HCT116 (cell line): Measurements from ENCODE around the gene GTF2IRD1. TPM values are rescaled to one million over a fixed set of nuclear protein-coding genes. Genes with fewer than 3 reads are reported as not detected.

Experiments used
- ATAC-seq: fragments of 200-7000 bp; cut with Tn5 transposase; 2 replicates; pipeline ENCODE4 v1.9.1; 2020; ENCODE audit warnings: mild to moderate bottlenecking, moderate library complexity
- BruUV-seq: library from RNA; stranded (reverse); fragments of 400-500 nt; replicated peaks from 2 replicates; lab custom pipeline; 2021; lab: Mats Ljungman, UMichigan
- CTCF ChIA-PET: fragments of 300-600 bp; sonication (Branson Sonifier 250); formaldehyde crosslinking; loops from one replicate; lab custom pipeline; 2021; ENCODE audit warnings: antibody characterized with exemption; lab: Charles Lee
- POLR2A ChIA-PET: fragments of 300-600, 350-600 bp; sonication (Branson Sonifier 250); formaldehyde crosslinking; loops from one replicate; lab custom pipeline; 2021; ENCODE audit warnings: antibody characterized with exemption; lab: Charles Lee
- RAD21 ChIA-PET, 2 experiments: fragments of 300-600 bp; sonication (Branson Sonifier 250); formaldehyde crosslinking; loops; one replicate each; lab custom pipeline; 2023; ENCODE audit warnings: low total read pairs in 2 of 2; ENCODE audit not compliant: uncharacterized antibody in 2 of 2, unreplicated experiment in 2 of 2, low non-redundant PET in 1 of 2; lab: Charles Lee
- DNase-seq: peaks from one replicate; pipeline ENCODE4 v3.0.0-alpha.2; 2010; ENCODE audit warnings: low read depth, low spot score
- H2AFZ ChIP-seq: fragments of 200-600 bp; shearing (Covaris generic), sonication (generic); 2 replicates; pipeline ENCODE4 v1.6.1; 2017; ENCODE audit warnings: low read depth, mixed run types, mixed read lengths, antibody characterized with exemption, low read length; ENCODE audit not compliant: poor library complexity, severe bottlenecking
- H3K27ac ChIP-seq: 2 replicates; pipeline ENCODE4 v1.5.1; 2012; ENCODE audit warnings: low read depth, low read length
- H3K27me3 ChIP-seq: fragments of 200-600 bp; sonication (generic); 2 replicates; pipeline ENCODE4 v1.6.1; 2016; ENCODE audit warnings: mixed run types, low read length, mixed read lengths; ENCODE audit not compliant: insufficient read depth
- H3K36me3 ChIP-seq, 2 experiments: fragments of 200-500 bp in 1 of 2; fragments of 200-600 bp in 1 of 2; sonication (Bioruptor generic) in 1 of 2; sonication (generic) in 1 of 2; 2 replicates each; pipeline versions ENCODE4 v1.5.1 to v1.6.1; 2014 to 2016; ENCODE audit warnings: low read length in 2 of 2, inconsistent platforms in 1 of 2, mixed read lengths in 1 of 2, mixed run types in 1 of 2; ENCODE audit not compliant: insufficient read depth in 2 of 2, control insufficient read depth in 1 of 2
- H3K4me1 ChIP-seq, 2 experiments: fragments of 200-600 bp in 1 of 2; sonication (generic) in 1 of 2; 2 replicates each; pipeline versions ENCODE4 v1.5.1 to v1.6.1; 2012 to 2017; ENCODE audit warnings: low read length in 2 of 2, inconsistent platforms in 1 of 2, mild to moderate bottlenecking in 1 of 2, mixed read lengths in 1 of 2, mixed run types in 1 of 2, moderate library complexity in 1 of 2; ENCODE audit not compliant: insufficient read depth in 2 of 2, control insufficient read depth in 1 of 2
- H3K4me2 ChIP-seq: fragments of 200-600 bp; sonication (generic); 2 replicates; pipeline ENCODE4 v1.6.1; 2017; ENCODE audit warnings: mixed run types, low read length, mixed read lengths
- H3K4me3 ChIP-seq, 2 experiments: fragments of 200-600 bp in 1 of 2; sonication (generic) in 1 of 2; replicated peaks in 1 of 2; 2 replicates each; pipeline ENCODE4 v1.5.1; 2011 to 2016; ENCODE audit warnings: low read length in 2 of 2, control low read depth in 1 of 2, low read depth in 1 of 2, mild to moderate bottlenecking in 1 of 2, mixed read lengths in 1 of 2, mixed run types in 1 of 2
- H3K79me2 ChIP-seq: fragments of 200-600 bp; sonication (generic); 2 replicates; pipeline ENCODE4 v1.6.1; 2017; ENCODE audit warnings: mild to moderate bottlenecking, mixed run types, low read length, moderate library complexity, mixed read lengths; ENCODE audit not compliant: insufficient read depth
- H3K9ac ChIP-seq: fragments of 200-600 bp; sonication (generic); 2 replicates; pipeline ENCODE4 v1.6.1; 2016; ENCODE audit warnings: low read length, mixed read lengths
- H3K9me2 ChIP-seq: fragments of 200-600 bp; sonication (generic), shearing (Covaris generic); 2 replicates; pipeline ENCODE4 v1.6.1; 2017; ENCODE audit warnings: mixed run types, mild to moderate bottlenecking, moderate library complexity; ENCODE audit not compliant: insufficient read depth
- H3K9me3 ChIP-seq, 2 experiments: fragments of 200-500 bp in 1 of 2; fragments of 200-600 bp in 1 of 2; sonication (Bioruptor generic) in 1 of 2; sonication (generic) in 1 of 2; 2 replicates each; pipeline ENCODE4 v1.6.1; 2014 to 2017; ENCODE audit warnings: low read length in 2 of 2, mixed read lengths in 2 of 2, inconsistent platforms in 1 of 2, low read depth in 1 of 2, mild to moderate bottlenecking in 1 of 2, mixed run types in 1 of 2, moderate library complexity in 1 of 2; ENCODE audit not compliant: control insufficient read depth in 1 of 2, insufficient read depth in 1 of 2
- H4K20me1 ChIP-seq: fragments of 200-600 bp; sonication (generic), shearing (Covaris generic); 2 replicates; pipeline ENCODE4 v1.6.1; 2017; ENCODE audit warnings: mixed run types, mild to moderate bottlenecking, moderate library complexity; ENCODE audit not compliant: insufficient read depth
- ATF3 ChIP-seq: IDR thresholded peaks from 2 replicates; pipeline ENCODE4 v1.6.1; 2012
- CBX3 ChIP-seq: IDR thresholded peaks from 2 replicates; pipeline ENCODE4 v1.6.1; 2012; ENCODE audit warnings: low read depth
- CEBPB ChIP-seq: IDR thresholded peaks from 2 replicates; pipeline ENCODE4 v1.6.1; 2012; ENCODE audit warnings: low read depth
- EGR1 ChIP-seq: IDR thresholded peaks from 2 replicates; pipeline ENCODE4 v1.6.1; 2012; ENCODE audit warnings: low read depth
- JUND ChIP-seq: IDR thresholded peaks from 2 replicates; pipeline ENCODE4 v1.6.1; 2012
- MAX ChIP-seq: IDR thresholded peaks from 2 replicates; pipeline ENCODE4 v1.6.1; 2012
- POLR2A ChIP-seq: IDR thresholded peaks from 2 replicates; pipeline ENCODE4 v1.7.0; 2011; ENCODE audit warnings: borderline replicate concordance; ENCODE audit not compliant: insufficient read depth, insufficient read length; ENCODE audit errors: extremely low read depth
- REST ChIP-seq: IDR thresholded peaks from 2 replicates; pipeline ENCODE4 v1.6.1; 2012; ENCODE audit warnings: low read depth
- SP1 ChIP-seq: IDR thresholded peaks from 2 replicates; pipeline ENCODE4 v1.6.1; 2012; ENCODE audit warnings: low read depth
- ZBTB33 ChIP-seq: IDR thresholded peaks from 2 replicates; pipeline ENCODE4 v1.6.1; 2011; ENCODE audit warnings: mild to moderate bottlenecking, low read length, moderate library complexity; ENCODE audit not compliant: insufficient replicate concordance; ENCODE audit errors: extremely low read depth
- ZFX ChIP-seq: fragments of 450-650 bp; IDR thresholded peaks from 2 replicates; pipeline ENCODE4 v1.6.1; 2017
- ZNF274 ChIP-seq: fragments of 200-500 bp; sonication (Bioruptor generic); IDR thresholded peaks from 2 replicates; pipeline ENCODE4 v1.6.1; 2014; ENCODE audit warnings: mild to moderate bottlenecking, low read depth, low read length, inconsistent platforms
- intact Hi-C: fragments of 100-400 bp; cut with micrococcal nuclease; formaldehyde crosslinking; loops from 2 replicates; pipeline ENCODE4 v1.10.0; 2022
- total RNA-seq: library from RNA; stranded (reverse); gene quantifications from one replicate; pipeline ENCODE4 v1.2.1, GENCODE V29; 2021; ENCODE audit not compliant: unreplicated experiment

The GTF2IRD1 gene
- total RNA-seq, 1 experiment from 2014 or later, result 34.5 TPM

- no peak for TF ChIP-seq REST
- no peak for TF ChIP-seq SP1
- TF ChIP-seq ZFX, result no peak
- TF ChIP-seq JUND, result no peak
- TF ChIP-seq CEBPB, result no peak
Measured at GRCh38 chr7:74599244-74599643, 145.5 kb downstream of the GTF2IRD1 start (continued).

GRCh38 chr7:74604326-74605020, 150.8 kb downstream of the GTF2IRD1 start:
- Histone ChIP-seq H2AFZ (no peak overlapping the region), H3K4me3 (no peak overlapping the region), H3K9ac (no peak overlapping the region), H3K27ac (peak overlapping the region; percentile 69), H3K36me3 (peaks cover 0 to under 1% of the 10 kb centered on the region in 2 experiments; a peak in 1 of 4 replicates), H4K20me1 (no peaks in the 10 kb centered on the region), H3K4me2 (peak overlapping the region; percentile 46), H3K27me3 (no peaks in the 10 kb centered on the region), H3K4me1 (peaks cover 51 to 61% of the 10 kb centered on the region in 2 experiments), H3K9me3 (no peaks in the 10 kb centered on the region), H3K79me2 (no peaks in the 10 kb centered on the region), H3K9me2 (no peaks in the 10 kb centered on the region)
- CTCF ChIA-PET, result no interaction called here
- DNase-seq (no peak), ATAC-seq (peak; percentile 18; the same call in 1 of the 2 replicates)
- BruUV-seq, result no TSS peak
- POLR2A ChIA-PET, result no interaction called here
- intact Hi-C loops, result no loop called here
- RAD21 ChIA-PET, result no interaction called here
- TF ChIP-seq ATF3 (no peak), REST (no peak), MAX (no peak), EGR1 (no peak), JUND (peak; percentile 35; the same call in 1 of the 2 replicates), ZNF274 (no peak), SP1 (peak; percentile 60), ZBTB33 (no peak), CEBPB (no peak), POLR2A (no peak), CBX3 (peak; percentile 34; the same call in 1 of the 2 replicates)
